Upper lobe of left lung (tissue), 4 donors: Measurements from ENCODE around the gene PLAC1.

Experiments
- CTCF ChIP-seq, 6 experiments: fragments of 450-650 bp in 4 of 6; fragments of 200-600 bp in 2 of 6; sonication (generic) in 2 of 6; IDR thresholded peaks; one replicate each; pipeline ENCODE4 v1.5.1; 2016 to 2019; ENCODE audit warnings: antibody characterized with exemption in 6 of 6
- POLR2A ChIP-seq, 4 donors: fragments of 450-650 bp; IDR thresholded peaks; one replicate each; pipeline ENCODE4 v1.5.1; 2016 to 2017; ENCODE audit warnings: antibody characterized with exemption in 4 of 4, mild to moderate bottlenecking in 2 of 4

GRCh38 chrX:134602410-134602809 is 55.9 kb downstream of the PLAC1 start:
- no peak for TF ChIP-seq POLR2A (IDR thresholded peaks at IDR 0.05)
- TF ChIP-seq CTCF (IDR thresholded peaks at IDR 0.05): no peak
